Keratinocyte (primary cell): ENCODE measurements around the gene CD81. TPM values are rescaled to one million over a fixed set of nuclear protein-coding genes. Genes with fewer than 3 reads are reported as not detected.

ENCODE experiments used
- DNase-seq: peaks from one replicate; pipeline ENCODE4 v3.0.0-alpha.2; 2011; ENCODE audit warnings: low read depth, missing footprints, low spot score
- FAIRE-seq: peaks from 2 replicates; lab custom pipeline; 2011; peaks lifted over from hg19 to GRCh38; lab: Jason Lieb, UNC
- H2AFZ ChIP-seq: 2 replicates; pipeline ENCODE4 v1.6.0; 2012; ENCODE audit warnings: low read length, control low read depth, inconsistent platforms; ENCODE audit not compliant: control insufficient read depth
- H3K27ac ChIP-seq: 2 replicates; pipeline ENCODE4 v1.5.1; 2011; ENCODE audit warnings: low read length; ENCODE audit not compliant: control insufficient read depth, insufficient read depth
- H3K27me3 ChIP-seq: 3 replicates; pipeline ENCODE4 v1.6.0; 2011; ENCODE audit warnings: low read length; ENCODE audit not compliant: control insufficient read depth, insufficient read depth; ENCODE audit errors: extremely low read depth
- H3K36me3 ChIP-seq, 2 experiments: 2 replicates in 1 of 2; 3 replicates in 1 of 2; pipeline ENCODE4 v1.5.1; 2011; ENCODE audit warnings: low read length in 2 of 2, mild to moderate bottlenecking in 1 of 2; ENCODE audit not compliant: control insufficient read depth in 2 of 2, insufficient read depth in 2 of 2; ENCODE audit errors: extremely low read depth in 1 of 2
- H3K4me1 ChIP-seq: 3 replicates; pipeline ENCODE4 v1.5.1; 2011; ENCODE audit warnings: low read length; ENCODE audit not compliant: control insufficient read depth, insufficient read depth; ENCODE audit errors: extremely low read depth
- H3K4me2 ChIP-seq: 3 replicates; pipeline ENCODE4 v1.6.0; 2011; ENCODE audit warnings: low read depth, low read length; ENCODE audit not compliant: control insufficient read depth, insufficient read depth; ENCODE audit errors: extremely low read depth
- H3K4me3 ChIP-seq, 3 experiments: fragments of 200-600 bp in 1 of 3; sonication (generic) in 1 of 3; 2 replicates in 2 of 3; 3 replicates in 1 of 3; pipeline ENCODE4 v1.5.1; 2011 to 2016; ENCODE audit warnings: low read length in 3 of 3, mild to moderate bottlenecking in 3 of 3, control low read depth in 2 of 3, inconsistent platforms in 1 of 3, low read depth in 1 of 3, mixed read lengths in 1 of 3, mixed run types in 1 of 3, moderate library complexity in 1 of 3; ENCODE audit not compliant: control insufficient read depth in 2 of 3, insufficient read depth in 2 of 3; ENCODE audit errors: extremely low read depth in 1 of 3
- H3K79me2 ChIP-seq: 2 replicates; pipeline ENCODE4 v1.6.0; 2012; ENCODE audit warnings: low read length; ENCODE audit not compliant: control insufficient read depth, insufficient read depth
- H3K9ac ChIP-seq: 3 replicates; pipeline ENCODE4 v1.6.0; 2011; ENCODE audit warnings: low read length; ENCODE audit not compliant: control insufficient read depth, insufficient read depth; ENCODE audit errors: extremely low read depth
- H3K9me1 ChIP-seq: 3 replicates; pipeline ENCODE4 v1.6.0; 2011; ENCODE audit warnings: low read length; ENCODE audit not compliant: control insufficient read depth, insufficient read depth; ENCODE audit errors: extremely low read depth
- H3K9me3 ChIP-seq: 2 replicates; pipeline ENCODE4 v1.5.1; 2012; ENCODE audit warnings: low read depth, low read length; ENCODE audit not compliant: control insufficient read depth
- H4K20me1 ChIP-seq: 3 replicates; pipeline ENCODE4 v1.6.0; 2011; ENCODE audit warnings: low read length; ENCODE audit not compliant: control insufficient read depth, insufficient read depth; ENCODE audit errors: extremely low read depth
- EZH2 ChIP-seq: IDR thresholded peaks from one replicate; pipeline ENCODE4 v1.6.1; 2012; ENCODE audit warnings: inconsistent platforms, mild to moderate bottlenecking, low read length, moderate library complexity
- dilution Hi-C: fragments of 300-500 bp; cut with MboI; formaldehyde crosslinking; loops from one replicate; pipeline ENCODE4 v1.7.0; 2020; ENCODE audit warnings: low sequenced_read_pairs; ENCODE audit not compliant: extremely low pct_ligation_motif_present
- polyA plus RNA-seq, 5 experiments: library from polyadenylated mRNA; depleted of rRNA in 3 of 5; stranded (reverse) in 3 of 5; stranded (forward) in 1 of 5; unstranded in 1 of 5; fragments of >200 nt; gene quantifications; 1 replicate in 1 of 5; 2 replicates in 3 of 5; 3 replicates in 1 of 5; pipeline versions ENCODE4 v1.2.1 to v1.2.3, GENCODE V29; 2011 to 2012; ENCODE audit warnings: missing spikeins in 2 of 5, low read depth in 1 of 5, low replicate concordance in 1 of 5
- TF ChIP-seq, protein P1 (sequence below), 3 experiments: IDR thresholded peaks in 1 of 3; conservative IDR thresholded peaks in 1 of 3; optimal IDR thresholded peaks in 1 of 3; 2 replicates in 2 of 3; 3 replicates in 1 of 3; pipeline versions ENCODE3 to v1.5.1; 2011; ENCODE audit warnings: low read length in 3 of 3, mild to moderate bottlenecking in 3 of 3, moderate library complexity in 2 of 3, control low read depth in 1 of 3, inconsistent platforms in 1 of 3; ENCODE audit not compliant: insufficient read depth in 2 of 3; ENCODE audit errors: extremely low read depth in 1 of 3

Gene CD81
- polyA plus RNA-seq, 1 donor (not counting 4 experiments of a cell fraction or from before 2014, with no cell fraction given) = 194 TPM

DNA sequence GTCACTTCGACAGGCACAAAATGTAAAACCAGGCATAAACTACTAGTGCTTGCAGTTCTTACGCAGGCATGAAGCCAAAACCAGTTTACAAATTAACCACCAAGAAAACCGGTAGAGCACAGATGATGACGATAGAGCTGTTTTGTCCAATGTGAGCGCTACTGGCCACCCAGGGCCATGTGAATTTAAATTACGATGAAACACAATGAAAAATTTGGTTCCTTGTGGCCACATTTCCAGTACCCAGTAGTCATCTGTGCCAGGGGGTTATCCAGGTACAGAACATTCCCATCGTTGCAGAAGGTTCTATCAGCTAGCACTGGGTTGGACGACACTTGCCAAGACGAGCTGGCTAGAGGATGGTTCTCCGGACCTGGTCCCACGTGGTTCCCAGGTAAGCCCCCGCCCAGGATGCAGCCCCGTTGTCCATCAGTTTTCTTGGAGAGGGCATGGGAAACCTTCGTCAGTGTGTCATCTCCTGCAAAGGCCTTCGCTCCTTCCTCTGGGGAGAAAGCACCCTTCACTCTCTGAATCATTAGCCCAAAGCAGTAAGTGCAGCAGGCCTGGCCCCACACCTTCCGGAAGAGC, 1.1 kb upstream of the CD81 start:
- Histone ChIP-seq H3K36me3 (peaks cover 0 to 2% of the 10 kb centered on the region in 2 experiments), H3K9me1 (no peaks in the 10 kb centered on the region), H3K9ac (no peak overlapping the region), H3K4me3 (no peak overlapping the region), H3K9me3 (no peaks in the 10 kb centered on the region), H3K27me3 (no peaks in the 10 kb centered on the region), H3K4me2 (no peak overlapping the region), H2AFZ (no peak overlapping the region), H4K20me1 (peaks cover 22% of the 10 kb centered on the region), H3K4me1 (peaks cover 22% of the 10 kb centered on the region), H3K27ac (no peak overlapping the region), H3K79me2 (peaks cover 37% of the 10 kb centered on the region)
- DNase-seq = no peak
- TF ChIP-seq, protein P1, sequence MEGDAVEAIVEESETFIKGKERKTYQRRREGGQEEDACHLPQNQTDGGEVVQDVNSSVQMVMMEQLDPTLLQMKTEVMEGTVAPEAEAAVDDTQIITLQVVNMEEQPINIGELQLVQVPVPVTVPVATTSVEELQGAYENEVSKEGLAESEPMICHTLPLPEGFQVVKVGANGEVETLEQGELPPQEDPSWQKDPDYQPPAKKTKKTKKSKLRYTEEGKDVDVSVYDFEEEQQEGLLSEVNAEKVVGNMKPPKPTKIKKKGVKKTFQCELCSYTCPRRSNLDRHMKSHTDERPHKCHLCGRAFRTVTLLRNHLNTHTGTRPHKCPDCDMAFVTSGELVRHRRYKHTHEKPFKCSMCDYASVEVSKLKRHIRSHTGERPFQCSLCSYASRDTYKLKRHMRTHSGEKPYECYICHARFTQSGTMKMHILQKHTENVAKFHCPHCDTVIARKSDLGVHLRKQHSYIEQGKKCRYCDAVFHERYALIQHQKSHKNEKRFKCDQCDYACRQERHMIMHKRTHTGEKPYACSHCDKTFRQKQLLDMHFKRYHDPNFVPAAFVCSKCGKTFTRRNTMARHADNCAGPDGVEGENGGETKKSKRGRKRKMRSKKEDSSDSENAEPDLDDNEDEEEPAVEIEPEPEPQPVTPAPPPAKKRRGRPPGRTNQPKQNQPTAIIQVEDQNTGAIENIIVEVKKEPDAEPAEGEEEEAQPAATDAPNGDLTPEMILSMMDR (optimal IDR thresholded peaks at IDR 0.05 in 1 of 3, IDR thresholded peaks at IDR 0.05 in 1 of 3, conservative IDR thresholded peaks at IDR 0.05 in 1 of 3; ENCODE audit: extremely low read depth in 1 of 3, insufficient read depth in 2 of 3, low read length in 3 of 3) = no peak
- TF ChIP-seq EZH2 = no peak
- peak; percentile 36 for FAIRE-seq
- dilution Hi-C loops = no loop called here

DNA sequence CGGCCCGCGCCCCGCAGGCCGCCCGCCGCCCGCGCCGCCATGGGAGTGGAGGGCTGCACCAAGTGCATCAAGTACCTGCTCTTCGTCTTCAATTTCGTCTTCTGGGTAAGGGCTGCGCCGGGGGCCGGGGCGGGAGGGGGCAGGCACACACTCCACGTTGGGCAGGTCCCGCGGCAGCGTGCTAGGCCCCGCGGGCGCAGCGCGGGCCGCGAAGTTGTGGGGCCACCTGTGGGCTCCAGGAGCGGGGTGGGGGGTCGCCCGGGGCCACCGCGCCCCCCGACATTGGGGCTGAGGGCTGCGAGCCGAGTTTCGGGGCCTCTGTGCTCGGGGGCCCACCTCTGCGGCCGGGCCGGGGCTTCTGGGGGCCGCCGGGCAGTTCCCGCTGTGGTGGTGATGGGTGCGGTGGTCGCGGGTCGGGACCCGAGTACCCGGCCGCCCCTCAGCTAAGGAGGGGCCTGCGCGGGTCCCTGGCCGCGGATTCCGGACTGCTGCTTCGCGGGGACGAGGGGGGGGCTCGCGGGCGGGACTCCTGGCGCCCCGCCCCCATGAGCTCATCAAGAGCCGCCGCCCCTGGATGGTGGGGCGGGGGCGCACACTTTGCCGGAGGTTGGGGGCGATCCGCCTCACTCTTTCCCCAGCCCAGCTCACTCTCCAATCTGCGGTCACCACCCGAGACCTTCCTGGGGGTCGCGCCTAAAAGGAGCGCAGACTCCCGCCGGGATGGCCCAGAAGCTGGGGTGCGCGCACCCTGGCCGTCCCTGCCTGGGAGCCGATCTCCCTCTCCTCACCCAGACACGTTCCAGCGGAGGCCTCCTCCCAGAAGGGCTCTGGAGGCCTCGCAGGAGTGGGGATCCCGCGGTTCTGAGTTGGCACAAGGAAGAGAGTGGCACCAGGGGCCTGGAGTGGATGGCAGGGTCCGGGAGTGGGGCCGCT, 667 bp downstream of the CD81 start:
- no peak overlapping the region for H2AFZ ChIP-seq
- peaks cover 33% of the 10 kb centered on the region for H4K20me1 ChIP-seq
- peak overlapping the region; percentile 68 for H3K27ac ChIP-seq

More for the DNA sequence above, 667 bp downstream of the CD81 start:
- Histone ChIP-seq H3K9me3 (no peaks in the 10 kb centered on the region), H3K9ac (peak overlapping the region; percentile 85), H3K4me3 (peak overlapping the region; percentile 74 to 93 (median 93)), H3K9me1 (no peaks in the 10 kb centered on the region), H3K27me3 (no peaks in the 10 kb centered on the region), H3K36me3 (peaks cover 6 to 7% of the 10 kb centered on the region in 2 experiments), H3K4me1 (peaks cover 33% of the 10 kb centered on the region), H3K4me2 (peak overlapping the region; percentile 97), H3K79me2 (peaks cover 54% of the 10 kb centered on the region)
- TF ChIP-seq EZH2 = no peak
- TF ChIP-seq, protein P1 (optimal IDR thresholded peaks at IDR 0.05 in 1 of 3, IDR thresholded peaks at IDR 0.05 in 1 of 3, conservative IDR thresholded peaks at IDR 0.05 in 1 of 3; ENCODE audit: extremely low read depth in 1 of 3, insufficient read depth in 2 of 3, low read length in 3 of 3) = no peak
- FAIRE-seq = no peak
- dilution Hi-C loops = no loop called here
- no peak for DNase-seq
